ENCODE data around the gene ARHGAP15. TPM values are rescaled to one million over a fixed set of nuclear protein-coding genes. Genes with fewer than 3 reads are reported as not detected.

Gene ARHGAP15
- total RNA-seq, 1 donor from 2014 or later: 54.1 TPM

- Mint-ChIP-seq H3K36me3 (ENCODE audit: low read depth) (peaks cover 15% of the 10 kb centered on the region), H3K4me1 (ENCODE audit: low read depth) (no peaks in the 10 kb centered on the region), H3K9me3 (no peaks in the 10 kb centered on the region), H3K4me3 (ENCODE audit: low read depth) (no peak overlapping the region), H3K27me3 (ENCODE audit: low read depth) (no peaks in the 10 kb centered on the region), H3K27ac (no peak overlapping the region)
- no peak for DNase-seq (ENCODE audit: low spot score)
- intact Hi-C loops (cut with micrococcal nuclease): no loop called here
Observed at GRCh38 chr2:143474586-143474985, 345.4 kb downstream of the ARHGAP15 start.

- peaks cover 15% of the 10 kb centered on the region for H3K36me3 Mint-ChIP-seq (ENCODE audit: low read depth)
- no peaks in the 10 kb centered on the region for H3K27me3 Mint-ChIP-seq (ENCODE audit: low read depth)
- H3K4me3 Mint-ChIP-seq (ENCODE audit: low read depth): no peak overlapping the region
- H3K9me3 Mint-ChIP-seq: no peaks in the 10 kb centered on the region
- no peaks in the 10 kb centered on the region for H3K4me1 Mint-ChIP-seq (ENCODE audit: low read depth)
- no peak overlapping the region for H3K27ac Mint-ChIP-seq
- no peak for DNase-seq (ENCODE audit: low spot score)
- intact Hi-C loops (cut with micrococcal nuclease): no loop called here
Observed at GRCh38 chr2:143475041-143475776, 346.0 kb downstream of the ARHGAP15 start.

GRCh38 chr2:143476336-143477087 is 347.3 kb downstream of the ARHGAP15 start:
- intact Hi-C loops (cut with micrococcal nuclease): no loop called here
- H3K4me3 Mint-ChIP-seq (ENCODE audit: low read depth): no peak overlapping the region
- H3K27me3 Mint-ChIP-seq (ENCODE audit: low read depth): no peaks in the 10 kb centered on the region
- DNase-seq (ENCODE audit: low spot score): no peak
- no peaks in the 10 kb centered on the region for H3K9me3 Mint-ChIP-seq
- peaks cover 3% of the 10 kb centered on the region for H3K4me1 Mint-ChIP-seq (ENCODE audit: low read depth)
- no peak overlapping the region for H3K27ac Mint-ChIP-seq
- H3K36me3 Mint-ChIP-seq (ENCODE audit: low read depth): peaks cover 13% of the 10 kb centered on the region

- intact Hi-C loops (cut with micrococcal nuclease): no loop called here
- Mint-ChIP-seq H3K4me1 (ENCODE audit: low read depth) (peaks cover 3% of the 10 kb centered on the region), H3K9me3 (no peaks in the 10 kb centered on the region), H3K27me3 (ENCODE audit: low read depth) (no peaks in the 10 kb centered on the region), H3K27ac (no peak overlapping the region), H3K36me3 (ENCODE audit: low read depth) (peaks cover 5% of the 10 kb centered on the region), H3K4me3 (ENCODE audit: low read depth) (no peak overlapping the region)
- DNase-seq (ENCODE audit: low spot score): no peak
Observed at GRCh38 chr2:143477714-143478443, 348.7 kb downstream of the ARHGAP15 start.

GRCh38 chr2:143480086-143480485 is 350.9 kb downstream of the ARHGAP15 start:
- no peak overlapping the region for H3K4me3 Mint-ChIP-seq (ENCODE audit: low read depth)
- H3K36me3 Mint-ChIP-seq (ENCODE audit: low read depth): peaks cover 4% of the 10 kb centered on the region
- H3K27ac Mint-ChIP-seq: no peak overlapping the region
- peaks cover 3% of the 10 kb centered on the region for H3K4me1 Mint-ChIP-seq (ENCODE audit: low read depth)
- no peaks in the 10 kb centered on the region for H3K9me3 Mint-ChIP-seq
- no peak for DNase-seq (ENCODE audit: low spot score)
- intact Hi-C loops (cut with micrococcal nuclease): no loop called here
- no peaks in the 10 kb centered on the region for H3K27me3 Mint-ChIP-seq (ENCODE audit: low read depth)

GRCh38 chr2:143480601-143481236 is 351.5 kb downstream of the ARHGAP15 start:
- Mint-ChIP-seq H3K4me3 (ENCODE audit: low read depth) (no peak overlapping the region), H3K27ac (no peak overlapping the region), H3K9me3 (no peaks in the 10 kb centered on the region), H3K4me1 (ENCODE audit: low read depth) (peaks cover 3% of the 10 kb centered on the region), H3K27me3 (ENCODE audit: low read depth) (no peaks in the 10 kb centered on the region), H3K36me3 (ENCODE audit: low read depth) (peaks cover 4% of the 10 kb centered on the region)
- DNase-seq (ENCODE audit: low spot score): no peak
- intact Hi-C loops (cut with micrococcal nuclease): no loop called here

- Mint-ChIP-seq H3K9me3 (no peaks in the 10 kb centered on the region), H3K27ac (no peak overlapping the region), H3K4me3 (ENCODE audit: low read depth) (no peak overlapping the region), H3K4me1 (ENCODE audit: low read depth) (peaks cover 3% of the 10 kb centered on the region), H3K36me3 (ENCODE audit: low read depth) (peaks cover 4% of the 10 kb centered on the region), H3K27me3 (ENCODE audit: low read depth) (no peaks in the 10 kb centered on the region)
- no peak for DNase-seq (ENCODE audit: low spot score)
- intact Hi-C loops (cut with micrococcal nuclease): no loop called here
Observed at GRCh38 chr2:143481237-143481623, 352.0 kb downstream of the ARHGAP15 start.

- intact Hi-C loops (cut with micrococcal nuclease): no loop called here
- Mint-ChIP-seq H3K36me3 (ENCODE audit: low read depth) (peaks cover 8% of the 10 kb centered on the region), H3K4me1 (ENCODE audit: low read depth) (peaks cover 3% of the 10 kb centered on the region), H3K4me3 (ENCODE audit: low read depth) (no peak overlapping the region), H3K27me3 (ENCODE audit: low read depth) (no peaks in the 10 kb centered on the region), H3K9me3 (no peaks in the 10 kb centered on the region), H3K27ac (no peak overlapping the region)
- no peak for DNase-seq (ENCODE audit: low spot score)
Observed at GRCh38 chr2:143481733-143482132, 352.5 kb downstream of the ARHGAP15 start.

- Mint-ChIP-seq H3K27ac (no peak overlapping the region), H3K27me3 (ENCODE audit: low read depth) (no peaks in the 10 kb centered on the region), H3K4me1 (ENCODE audit: low read depth) (peaks cover 3% of the 10 kb centered on the region), H3K4me3 (ENCODE audit: low read depth) (no peak overlapping the region), H3K9me3 (no peaks in the 10 kb centered on the region), H3K36me3 (ENCODE audit: low read depth) (peaks cover 12% of the 10 kb centered on the region)
- intact Hi-C loops (cut with micrococcal nuclease): no loop called here
- DNase-seq (ENCODE audit: low spot score): no peak
Observed at GRCh38 chr2:143482316-143482715, 353.1 kb downstream of the ARHGAP15 start.

- Mint-ChIP-seq H3K4me1 (ENCODE audit: low read depth) (peaks cover 3% of the 10 kb centered on the region), H3K9me3 (no peaks in the 10 kb centered on the region), H3K36me3 (ENCODE audit: low read depth) (peaks cover 15% of the 10 kb centered on the region), H3K27ac (no peak overlapping the region), H3K4me3 (ENCODE audit: low read depth) (no peak overlapping the region), H3K27me3 (ENCODE audit: low read depth) (no peaks in the 10 kb centered on the region)
- intact Hi-C loops (cut with micrococcal nuclease): no loop called here
- no peak for DNase-seq (ENCODE audit: low spot score)
Observed at GRCh38 chr2:143482771-143483170, 353.6 kb downstream of the ARHGAP15 start.

GRCh38 chr2:143486976-143487375 is 357.8 kb downstream of the ARHGAP15 start:
- H3K27me3 Mint-ChIP-seq (ENCODE audit: low read depth): no peaks in the 10 kb centered on the region
- H3K4me3 Mint-ChIP-seq (ENCODE audit: low read depth): no peak overlapping the region
- intact Hi-C loops (cut with micrococcal nuclease): no loop called here
- DNase-seq (ENCODE audit: low spot score): no peak
- peaks cover 31% of the 10 kb centered on the region for H3K36me3 Mint-ChIP-seq (ENCODE audit: low read depth)
- no peaks in the 10 kb centered on the region for H3K4me1 Mint-ChIP-seq (ENCODE audit: low read depth)
- no peaks in the 10 kb centered on the region for H3K9me3 Mint-ChIP-seq
- no peak overlapping the region for H3K27ac Mint-ChIP-seq

GRCh38 chr2:143489145-143489544 is 359.9 kb downstream of the ARHGAP15 start:
- Mint-ChIP-seq H3K4me1 (ENCODE audit: low read depth) (peaks cover 8% of the 10 kb centered on the region), H3K9me3 (peaks cover 8% of the 10 kb centered on the region), H3K4me3 (ENCODE audit: low read depth) (no peak overlapping the region), H3K27me3 (ENCODE audit: low read depth) (no peaks in the 10 kb centered on the region), H3K27ac (no peak overlapping the region), H3K36me3 (ENCODE audit: low read depth) (peaks cover 49% of the 10 kb centered on the region)
- intact Hi-C loops (cut with micrococcal nuclease): no loop called here
- DNase-seq (ENCODE audit: low spot score): no peak

Data from activated T-helper 2 cell treated with anti-CD3 and anti-CD28 coated beads, Interferon-gamma antibody, Interleukin-2, Interleukin-4, amounts not matched to agents 10 μg/mL and 5 μg/mL and 100 μg/mL, durations not matched to agents 14 hours and 24 hours and 36 hours (primary cell).